NCI-H1417 treated with DMSO at 0.1 percent for 48 hours (cell line): ENCODE results near the gene TBC1D22A.

ENCODE experiments used
- DNase-seq: peaks from one replicate; lab custom pipeline; 2025; lab: John Stamatoyannopoulos, UW

Gene TBC1D22A

DNA sequence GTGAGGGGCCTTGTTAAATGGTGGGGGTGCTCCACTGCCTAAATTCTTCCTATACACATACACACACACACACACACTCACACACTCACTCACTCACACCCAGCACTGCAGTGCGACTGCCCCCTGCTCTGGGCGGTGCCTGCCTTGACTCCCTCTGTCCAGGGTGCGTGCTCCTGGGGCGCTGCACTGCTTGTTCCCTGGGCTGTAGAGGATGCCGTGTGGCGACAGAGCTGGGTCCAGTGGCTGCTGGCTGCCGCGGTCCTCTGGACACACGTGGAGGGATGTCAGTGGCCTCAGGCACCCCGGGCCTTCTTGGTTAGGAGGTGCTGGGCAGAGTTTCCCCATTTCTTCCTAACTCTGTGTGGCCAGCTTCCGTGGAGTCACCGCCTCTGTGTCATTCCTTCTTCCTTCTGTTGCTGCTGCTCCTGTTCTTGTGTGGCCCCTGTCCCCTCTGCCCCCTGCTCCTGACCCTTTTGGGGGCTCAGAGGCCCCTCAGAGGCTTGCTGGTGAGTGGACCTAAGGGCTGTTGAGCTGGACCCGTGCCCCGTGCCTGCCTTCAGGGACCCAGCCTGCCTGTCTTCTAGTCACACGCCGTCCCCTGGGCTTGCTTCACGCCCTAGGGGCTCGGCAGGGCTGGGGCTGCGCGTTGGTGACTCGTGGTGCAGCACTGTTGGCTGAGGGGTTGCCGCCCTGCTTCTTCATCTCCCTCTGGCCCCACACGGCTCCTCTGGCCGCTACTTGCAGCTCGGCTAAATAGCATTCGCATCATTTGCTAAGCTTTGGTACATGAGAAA is 147.0 kb downstream of the TBC1D22A start:
- DNase-seq = no peak

DNA sequence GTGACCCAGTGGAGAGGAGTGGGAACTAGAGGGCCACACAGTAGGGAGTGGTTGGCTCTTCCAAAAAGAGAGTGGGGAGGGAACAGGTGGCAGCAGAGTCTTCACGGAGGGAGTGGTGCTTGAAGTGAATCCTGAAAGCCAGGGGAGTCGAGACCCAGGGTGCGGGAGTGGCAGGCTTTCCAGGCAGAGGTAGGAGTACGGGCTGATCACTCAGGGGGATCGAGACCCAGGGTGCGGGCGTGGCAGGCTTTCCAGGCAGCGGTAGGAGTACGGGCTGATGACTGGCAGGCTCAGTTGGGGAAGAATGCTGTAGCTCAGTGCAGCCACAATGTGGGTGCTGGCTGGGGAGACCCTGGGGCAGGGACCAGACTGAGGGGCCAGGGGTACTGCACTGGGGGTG is 148.2 kb downstream of the TBC1D22A start:
- no peak for DNase-seq

GRCh38 chr22:46911346-46911745 is 148.9 kb downstream of the TBC1D22A start:
- DNase-seq = no peak

DNA sequence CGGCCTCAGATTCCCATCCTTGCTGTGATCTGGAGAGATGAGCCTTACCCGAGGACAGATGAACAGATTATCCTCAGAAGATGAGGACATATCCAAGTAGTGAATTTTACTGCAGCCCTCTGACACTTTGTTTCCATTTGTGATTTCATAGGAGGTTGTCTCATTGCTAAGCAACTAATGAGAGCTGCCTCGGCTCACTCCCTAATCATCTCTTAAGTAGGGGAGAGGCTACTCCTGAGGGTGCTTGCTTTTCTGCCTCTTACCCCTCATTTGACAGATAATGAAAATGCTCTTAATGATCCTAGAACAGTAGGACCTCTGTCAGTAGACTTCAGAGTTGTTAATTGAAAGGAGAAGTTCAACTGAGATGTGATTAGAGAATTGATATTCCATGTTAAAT is 150.9 kb downstream of the TBC1D22A start:
- no peak for DNase-seq

- no peak for DNase-seq
These were observed 152.0 kb downstream of the TBC1D22A start for GRCh38 chr22:46914481-46914880.

DNA sequence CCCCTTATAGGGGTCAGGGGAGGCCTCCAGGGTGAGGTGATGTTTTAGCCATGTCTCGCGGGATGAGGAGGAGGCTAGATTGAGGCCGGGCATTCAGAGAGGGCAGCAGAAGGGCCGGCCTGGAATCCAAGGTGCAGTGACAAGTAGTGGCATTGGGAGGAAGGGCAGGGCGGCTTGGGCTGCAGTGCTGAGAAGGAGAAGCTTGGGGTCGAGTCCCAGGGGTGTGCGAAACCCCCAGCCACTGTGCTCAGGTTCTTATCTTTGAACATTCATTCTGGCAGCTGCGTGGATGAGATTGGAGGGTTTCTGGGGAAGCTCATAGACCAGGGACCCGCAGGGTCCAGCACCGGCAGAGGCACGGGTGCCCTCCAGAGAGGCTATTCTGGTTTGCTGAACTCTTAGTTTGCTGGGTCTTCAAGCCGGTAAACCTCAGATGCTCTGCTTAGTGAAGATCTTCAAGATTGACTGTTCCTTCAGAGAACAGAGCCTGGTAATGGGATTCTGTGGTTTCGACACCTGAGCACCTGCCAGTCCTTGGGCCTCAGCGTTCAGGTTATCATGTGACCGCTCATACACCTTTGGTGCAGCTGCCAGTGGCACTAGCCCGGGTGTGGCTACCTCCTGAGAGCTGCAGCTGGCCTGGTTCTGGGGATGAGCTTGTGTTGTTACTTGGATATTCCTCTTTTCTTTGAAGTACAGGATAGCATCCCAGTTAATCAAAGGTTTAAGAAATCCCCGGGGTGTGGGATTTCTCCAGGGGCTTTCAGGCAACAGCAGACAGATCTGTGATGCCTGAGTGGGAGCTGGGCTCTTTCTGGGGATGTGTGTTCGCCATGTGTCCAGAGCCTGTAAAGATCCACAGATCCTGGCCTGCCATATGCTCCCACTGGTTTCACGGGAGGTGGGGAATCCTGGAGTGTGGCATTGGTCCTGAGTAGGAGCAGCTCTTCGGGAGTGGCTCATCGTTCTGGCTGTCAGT is 152.8 kb downstream of the TBC1D22A start:
- DNase-seq = no peak

DNA sequence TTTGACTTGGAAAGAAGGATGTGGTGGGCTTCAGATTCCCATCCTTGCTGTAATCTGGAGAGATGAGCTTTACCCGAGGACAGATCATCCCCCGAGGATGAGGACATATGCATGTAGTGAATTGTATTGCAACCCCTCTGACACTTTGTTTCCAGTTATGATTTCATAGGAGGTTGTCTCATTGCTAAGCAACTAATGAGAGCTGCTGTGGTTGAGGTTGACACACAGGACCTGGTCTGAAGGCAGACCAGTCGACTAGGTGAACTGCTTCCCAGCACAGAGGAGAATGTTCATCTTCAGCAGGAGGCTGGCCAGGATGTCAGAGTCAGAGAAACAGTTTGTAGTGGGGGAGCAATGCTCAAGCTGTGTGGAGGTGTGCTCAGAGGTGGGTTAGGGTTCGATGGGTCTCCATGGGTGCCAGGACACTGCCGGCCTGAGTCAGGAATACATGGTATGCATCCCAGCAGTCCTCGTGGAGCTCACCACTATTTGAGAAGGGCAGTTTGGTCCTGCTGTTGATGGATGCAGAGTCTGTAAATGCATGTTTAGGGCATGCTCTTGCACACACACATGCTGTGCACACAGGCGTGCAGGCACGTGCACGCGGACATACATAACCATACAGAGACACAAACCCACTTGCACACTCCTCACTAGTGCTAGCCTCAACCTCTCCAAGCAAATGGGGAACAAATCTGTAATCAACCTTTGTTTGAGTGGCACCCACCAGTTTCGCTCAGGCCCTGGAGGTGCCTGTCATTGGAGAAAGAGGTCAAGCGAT is 153.7 kb downstream of the TBC1D22A start:
- no peak for DNase-seq

DNA sequence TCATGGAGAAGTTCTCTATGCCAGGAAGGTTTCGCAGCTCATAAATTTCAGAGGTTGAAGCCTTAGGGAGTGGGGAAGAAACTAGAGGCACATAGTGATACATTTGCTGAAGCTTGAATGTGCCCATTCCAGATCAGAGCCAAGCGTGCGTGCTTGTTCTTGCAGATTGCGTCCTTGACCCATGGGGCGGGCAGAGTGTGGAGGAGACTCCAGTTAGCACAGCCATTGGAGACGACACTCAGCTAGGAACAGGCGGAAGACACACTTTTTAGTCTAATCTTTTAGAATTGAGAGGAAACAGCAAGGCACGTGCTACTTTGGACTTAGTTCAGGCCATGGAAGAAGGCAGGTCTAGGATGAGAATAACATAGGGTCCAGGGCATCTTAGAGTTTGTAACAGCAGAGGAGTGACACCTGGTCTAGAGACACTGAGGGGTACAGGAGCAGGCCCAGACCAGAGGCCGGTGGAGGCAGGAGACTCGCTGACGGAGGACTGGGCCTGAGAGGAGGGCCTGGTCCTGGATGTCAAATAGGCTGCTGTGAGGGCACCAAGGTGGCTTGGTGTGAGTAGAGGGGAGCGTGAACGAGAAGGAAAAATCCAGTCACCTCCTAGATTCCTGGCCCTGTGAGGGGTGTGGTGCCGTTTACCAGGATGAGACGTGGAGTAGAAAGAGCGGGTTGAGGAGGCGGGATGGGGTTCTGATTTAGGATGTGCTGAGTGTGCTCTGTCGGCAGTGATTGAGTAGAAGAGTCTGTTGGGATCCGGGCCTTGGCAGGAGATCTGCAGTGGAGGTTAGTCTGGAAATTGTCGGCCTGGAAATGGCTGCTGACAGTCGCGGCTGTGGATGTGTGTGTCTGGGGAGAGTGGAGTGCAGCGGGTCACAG is 154.7 kb downstream of the TBC1D22A start:
- no peak for DNase-seq

DNA sequence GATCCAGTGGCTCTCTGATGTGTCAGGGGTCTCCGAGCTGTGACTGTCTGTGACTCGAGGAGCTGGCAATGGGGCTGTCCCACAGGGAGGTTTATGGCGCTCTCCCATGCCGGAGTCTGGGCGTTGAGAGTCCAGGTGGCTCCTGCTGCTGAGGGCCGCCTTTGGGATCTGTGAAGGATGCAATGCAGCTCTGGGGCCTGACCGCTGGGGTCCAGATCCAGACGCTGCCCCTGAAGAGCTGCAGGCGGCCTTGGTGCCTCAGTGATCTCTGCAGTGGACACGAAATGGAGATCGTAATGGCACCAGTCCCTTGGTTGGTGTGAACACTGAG is 155.3 kb downstream of the TBC1D22A start:
- no peak for DNase-seq

DNA sequence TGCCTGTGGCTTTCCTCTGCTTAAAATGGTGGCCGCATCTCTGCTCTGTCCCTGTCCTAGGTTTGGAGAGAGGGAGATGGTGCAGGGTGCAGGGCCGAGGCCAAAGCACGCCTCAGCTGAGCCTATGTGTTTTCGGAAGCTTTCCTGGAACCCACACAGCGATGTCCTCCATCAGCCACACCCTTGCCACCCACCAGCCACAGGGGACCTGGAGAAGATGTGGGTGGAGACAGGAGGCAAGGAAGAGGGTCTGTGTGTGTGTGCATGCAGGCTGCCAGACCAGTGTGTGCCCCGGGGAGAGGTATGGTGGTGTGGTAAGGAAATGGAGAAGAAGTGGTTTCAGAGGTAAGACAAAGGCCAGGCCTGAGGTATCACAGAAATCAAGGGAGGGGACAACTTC is 155.7 kb downstream of the TBC1D22A start:
- DNase-seq = no peak

DNA sequence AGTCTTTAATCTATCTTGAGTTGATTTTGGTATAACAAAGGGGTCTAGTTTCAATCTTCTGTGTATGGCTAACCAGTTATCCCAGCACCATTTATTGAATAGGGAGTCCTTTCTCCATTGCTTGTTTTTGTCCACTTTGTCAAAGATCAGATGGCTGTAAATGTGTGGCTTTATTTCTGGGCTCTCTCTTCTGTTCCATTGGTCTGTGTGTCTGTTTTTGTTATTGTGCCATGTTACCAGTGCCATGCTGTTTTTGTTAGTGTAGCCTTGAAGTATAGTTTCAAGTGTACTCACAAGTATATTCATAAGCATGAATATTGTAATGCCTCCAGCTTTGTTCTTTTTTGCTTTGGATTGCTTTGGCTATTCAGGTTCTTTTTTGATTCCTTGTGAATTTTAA is 159.6 kb downstream of the TBC1D22A start:
- DNase-seq = no peak

DNA sequence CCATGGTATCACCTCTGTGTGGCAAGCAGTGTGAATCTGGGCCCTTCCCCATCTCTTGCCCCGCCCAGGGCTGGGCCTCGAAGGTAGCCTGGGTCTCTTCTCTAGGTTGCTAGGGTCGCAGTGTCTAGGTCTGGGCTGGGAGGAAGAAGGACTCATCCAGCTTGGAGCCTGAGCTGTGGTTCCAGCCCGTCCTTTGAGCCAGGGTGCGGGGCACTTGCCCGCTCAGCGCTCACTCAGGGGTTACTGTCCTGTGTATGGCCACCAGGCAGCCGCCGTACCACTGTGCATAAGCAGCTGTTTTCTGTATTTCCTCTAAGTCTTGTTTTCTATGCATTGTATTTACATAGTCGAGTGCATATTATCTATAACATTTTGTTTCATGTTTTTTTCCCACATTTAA is 160.9 kb downstream of the TBC1D22A start:
- DNase-seq = no peak

DNA sequence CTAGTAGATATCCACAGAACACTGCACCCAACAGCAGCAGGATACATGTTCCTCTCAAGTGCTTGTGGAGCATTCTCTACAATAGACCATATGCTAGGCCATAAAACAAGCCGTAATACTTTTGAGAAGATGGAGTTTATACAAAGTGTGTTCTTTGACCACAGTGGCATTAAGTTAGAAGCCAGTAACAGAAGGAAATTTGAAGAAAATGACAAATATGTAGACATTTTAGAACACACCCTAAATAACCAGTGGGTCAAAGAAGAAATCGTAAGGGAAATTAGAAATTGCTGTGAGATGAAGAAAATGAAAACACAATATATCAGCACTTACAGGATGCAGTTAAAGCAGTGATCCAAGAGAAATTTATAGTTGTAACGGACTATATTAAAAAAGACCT is 163.4 kb downstream of the TBC1D22A start:
- no peak for DNase-seq

- no peak for DNase-seq
These were observed 166.7 kb downstream of the TBC1D22A start for GRCh38 chr22:46929046-46929709.

DNA sequence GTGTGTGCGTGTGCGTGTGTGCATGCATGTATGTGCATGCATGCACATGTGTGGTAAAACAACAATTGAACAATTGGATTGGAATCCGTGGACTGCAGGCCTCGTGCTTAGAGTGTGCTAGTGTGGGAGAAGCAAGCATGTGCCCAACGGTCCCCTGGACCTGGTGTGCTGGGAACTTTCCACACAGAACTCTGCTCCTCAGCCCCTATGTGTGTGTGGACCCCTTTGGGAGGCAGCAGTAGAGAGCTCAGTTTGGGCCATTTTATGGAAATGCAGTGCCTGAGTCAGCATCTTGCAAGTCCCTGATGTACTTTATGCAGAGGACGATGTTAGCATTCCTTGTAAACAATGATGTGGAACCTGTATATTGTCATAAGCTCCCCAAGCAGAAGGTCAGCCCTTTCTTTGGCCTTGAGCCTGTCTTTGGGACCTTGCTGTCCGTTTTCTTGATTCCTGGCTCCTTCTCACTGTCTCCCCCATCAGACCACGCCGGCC is 167.3 kb downstream of the TBC1D22A start:
- DNase-seq = no peak

- no peak for DNase-seq
These were observed 169.0 kb downstream of the TBC1D22A start for GRCh38 chr22:46931414-46931813.

DNA sequence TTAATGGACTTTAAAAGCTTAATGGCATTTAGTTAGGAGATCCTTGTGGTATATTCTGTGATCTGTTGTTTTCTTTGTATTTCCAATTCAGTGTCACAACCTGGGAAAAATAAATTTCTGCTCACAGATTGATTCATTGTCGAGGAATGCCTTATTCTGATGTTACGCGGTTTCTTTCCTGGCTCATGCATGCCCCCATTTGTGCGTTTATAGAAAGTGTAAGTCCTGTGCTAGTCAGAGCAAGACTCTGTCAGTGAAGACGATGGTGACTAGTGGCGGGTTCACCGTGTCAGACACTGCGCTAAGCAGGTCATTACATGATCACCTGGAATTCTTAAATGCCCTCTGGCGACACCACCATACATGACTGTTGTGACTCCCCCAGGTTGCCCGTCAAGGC is 169.4 kb downstream of the TBC1D22A start:
- no peak for DNase-seq

GRCh38 chr22:46933040-46933930 is 170.8 kb downstream of the TBC1D22A start:
- no peak for DNase-seq

DNA sequence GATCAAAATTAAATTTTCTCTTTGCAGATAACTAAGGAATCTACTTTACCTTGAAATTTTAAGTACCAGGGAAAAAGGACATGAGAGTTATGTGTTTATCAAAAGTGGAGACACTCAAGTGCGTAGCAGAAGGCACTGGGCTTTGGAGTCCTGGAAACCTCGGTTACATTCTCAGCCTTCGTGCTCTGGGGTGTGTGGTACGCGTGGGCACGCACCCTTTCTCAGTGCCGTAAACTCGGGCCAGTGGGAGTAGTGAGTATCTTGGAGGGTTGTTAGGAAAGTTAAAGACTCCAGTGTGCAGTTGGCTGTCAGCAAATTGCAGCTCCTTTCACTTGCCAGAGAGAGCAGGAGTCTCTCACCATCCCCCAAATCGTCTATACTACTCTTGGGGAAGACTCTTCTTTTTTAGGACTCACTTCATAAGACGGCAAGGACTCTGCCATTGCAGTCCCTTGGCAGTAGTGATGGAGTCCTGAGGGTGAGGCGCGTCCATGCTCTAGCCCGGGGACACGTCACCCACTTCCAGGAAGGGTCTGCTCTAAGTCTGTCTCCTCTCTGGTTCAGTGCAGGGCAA is 171.8 kb downstream of the TBC1D22A start:
- no peak for DNase-seq
